Thyroid gland (tissue), 4 donors: ENCODE data around the gene FXR2.

Experiments
- CTCF ChIP-seq, 6 experiments: fragments of 200-600 bp in 3 of 6; fragments of 450-650 bp in 3 of 6; sonication (generic) in 3 of 6; IDR thresholded peaks; one replicate each; pipeline ENCODE4 v1.5.1; 2016 to 2019; ENCODE audit warnings: antibody characterized with exemption in 6 of 6, mild to moderate bottlenecking in 2 of 6, inconsistent platforms in 1 of 6, moderate library complexity in 1 of 6
- POLR2A ChIP-seq, 2 donors: fragments of 450-650 bp; IDR thresholded peaks; one replicate each; pipeline ENCODE4 v1.6.1; 2017; ENCODE audit warnings: antibody characterized with exemption in 2 of 2, mild to moderate bottlenecking in 2 of 2, moderate library complexity in 1 of 2

GRCh38 chr17:7629939-7630571, 15.4 kb upstream of the FXR2 start, which contains the start of gene SHBG:
- TF ChIP-seq CTCF (IDR thresholded peaks at IDR 0.05) = no peak
- no peak for TF ChIP-seq POLR2A (IDR thresholded peaks at IDR 0.05)
